ENCODE data around the gene NEDD4L.

DNA sequence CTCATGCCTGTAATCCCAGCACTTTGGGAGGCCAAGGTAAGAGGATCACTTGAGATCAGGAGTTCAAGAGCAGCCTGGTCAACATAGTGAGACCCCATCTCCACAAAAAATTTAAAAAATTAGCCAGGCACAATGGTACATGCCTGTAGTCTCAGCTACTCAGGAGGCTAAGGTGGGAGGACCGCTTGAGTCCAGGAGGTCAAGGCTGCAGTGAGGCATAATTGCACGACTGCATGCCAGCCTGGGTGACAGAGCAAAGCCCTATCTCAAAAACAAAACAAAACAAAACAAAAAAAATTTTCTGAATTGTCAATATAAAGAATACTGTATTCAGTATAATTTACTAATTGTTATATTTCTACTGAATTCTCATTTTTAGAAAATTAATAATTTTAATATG lies 20.9 kb upstream of the NEDD4L start:
- TF ChIP-seq, protein P1, sequence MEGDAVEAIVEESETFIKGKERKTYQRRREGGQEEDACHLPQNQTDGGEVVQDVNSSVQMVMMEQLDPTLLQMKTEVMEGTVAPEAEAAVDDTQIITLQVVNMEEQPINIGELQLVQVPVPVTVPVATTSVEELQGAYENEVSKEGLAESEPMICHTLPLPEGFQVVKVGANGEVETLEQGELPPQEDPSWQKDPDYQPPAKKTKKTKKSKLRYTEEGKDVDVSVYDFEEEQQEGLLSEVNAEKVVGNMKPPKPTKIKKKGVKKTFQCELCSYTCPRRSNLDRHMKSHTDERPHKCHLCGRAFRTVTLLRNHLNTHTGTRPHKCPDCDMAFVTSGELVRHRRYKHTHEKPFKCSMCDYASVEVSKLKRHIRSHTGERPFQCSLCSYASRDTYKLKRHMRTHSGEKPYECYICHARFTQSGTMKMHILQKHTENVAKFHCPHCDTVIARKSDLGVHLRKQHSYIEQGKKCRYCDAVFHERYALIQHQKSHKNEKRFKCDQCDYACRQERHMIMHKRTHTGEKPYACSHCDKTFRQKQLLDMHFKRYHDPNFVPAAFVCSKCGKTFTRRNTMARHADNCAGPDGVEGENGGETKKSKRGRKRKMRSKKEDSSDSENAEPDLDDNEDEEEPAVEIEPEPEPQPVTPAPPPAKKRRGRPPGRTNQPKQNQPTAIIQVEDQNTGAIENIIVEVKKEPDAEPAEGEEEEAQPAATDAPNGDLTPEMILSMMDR (IDR thresholded peaks at IDR 0.05), result no peak
- TF ChIP-seq POLR2A (IDR thresholded peaks at IDR 0.05), result no peak

All from testis (tissue), 2 donors.